Ishikawa (cell line): ENCODE measurements around the gene TSC1.
A peak's percentile ranks its signal among the peaks of the same experiment; 100 is the strongest.

Source experiments
- CEBPB ChIP-seq: IDR thresholded peaks from 2 replicates; pipeline ENCODE4 v1.6.1; 2012
- CREB1 ChIP-seq: IDR thresholded peaks from 2 replicates; pipeline ENCODE4 v1.6.1; 2012; ENCODE audit warnings: low read depth
- EGR1 ChIP-seq: IDR thresholded peaks from 2 replicates; pipeline ENCODE4 v1.6.1; 2012
- EP300 ChIP-seq: IDR thresholded peaks from 2 replicates; pipeline ENCODE4 v1.6.1; 2012; ENCODE audit warnings: borderline replicate concordance
- FOXM1 ChIP-seq: IDR thresholded peaks from 2 replicates; pipeline ENCODE4 v1.6.1; 2012; ENCODE audit warnings: low read depth, borderline replicate concordance
- MAX ChIP-seq: IDR thresholded peaks from 2 replicates; pipeline ENCODE4 v1.6.1; 2012
- NFIC ChIP-seq: IDR thresholded peaks from 2 replicates; pipeline ENCODE4 v1.6.1; 2012
- RAD21 ChIP-seq: IDR thresholded peaks from 2 replicates; pipeline ENCODE4 v1.6.1; 2012; ENCODE audit warnings: low read depth
- REST ChIP-seq: IDR thresholded peaks from 2 replicates; pipeline ENCODE4 v1.6.1; 2012; ENCODE audit warnings: low read depth, mild to moderate bottlenecking
- TAF1 ChIP-seq: IDR thresholded peaks from 2 replicates; pipeline ENCODE4 v1.6.1; 2012; ENCODE audit warnings: low read depth, mild to moderate bottlenecking
- TCF12 ChIP-seq: IDR thresholded peaks from 2 replicates; pipeline ENCODE4 v1.6.1; 2012; ENCODE audit warnings: low read depth
- TEAD4 ChIP-seq: IDR thresholded peaks from 2 replicates; pipeline ENCODE4 v1.6.1; 2012
- USF1 ChIP-seq: IDR thresholded peaks from 2 replicates; pipeline ENCODE4 v1.6.1; 2012
- YY1 ChIP-seq: IDR thresholded peaks from 2 replicates; pipeline ENCODE4 v1.6.1; 2012; ENCODE audit warnings: low read depth
- ZBTB7A ChIP-seq: IDR thresholded peaks from 2 replicates; pipeline ENCODE4 v1.6.1; 2012; ENCODE audit warnings: low read depth

The TSC1 gene

GRCh38 chr9:132903574-132904492, 40.6 kb downstream of the TSC1 start:
- TF ChIP-seq CREB1 (no peak), NFIC (no peak), TAF1 (no peak), REST (no peak), EGR1 (no peak), EP300 (no peak), ZBTB7A (no peak), TCF12 (no peak), RAD21 (no peak), FOXM1 (no peak), YY1 (no peak), TEAD4 (no peak), MAX (no peak), USF1 (no peak), CEBPB (no peak)

GRCh38 chr9:132901858-132902831, 42.3 kb downstream of the TSC1 start:
- TF ChIP-seq TCF12 (no peak), RAD21 (peak; percentile 63)

GRCh38 chr9:132898051-132898450, 46.4 kb downstream of the TSC1 start:
- TF ChIP-seq CREB1 = no peak
- TF ChIP-seq NFIC = no peak
- TF ChIP-seq ZBTB7A = no peak
- TF ChIP-seq RAD21 = no peak
- no peak for TF ChIP-seq USF1

- TF ChIP-seq MAX (no peak), YY1 (no peak), CREB1 (no peak), USF1 (no peak), FOXM1 (no peak), CEBPB (no peak), EGR1 (no peak), TEAD4 (no peak), NFIC (no peak), EP300 (no peak), ZBTB7A (no peak), TAF1 (no peak), TCF12 (no peak), REST (no peak)
These were observed 47.5 kb downstream of the TSC1 start for GRCh38 chr9:132896906-132897305.

- TF ChIP-seq CREB1 (no peak), MAX (no peak), NFIC (no peak), EGR1 (no peak)
These were observed 48.2 kb downstream of the TSC1 start for GRCh38 chr9:132896264-132896663.
